IMR-90 (cell line): ENCODE data around the gene NRF1. TPM values are rescaled to one million over a fixed set of nuclear protein-coding genes. Genes with fewer than 3 reads are reported as not detected.

Source experiments
- ATAC-seq: fragments of 200-7000 bp; cut with Tn5 transposase; 2 replicates; pipeline ENCODE4 v1.9.1; 2020; ENCODE audit warnings: low read depth, mild to moderate bottlenecking, moderate library complexity
- BruUV-seq: library from RNA; stranded (reverse); fragments of 400-500 nt; replicated peaks from 2 replicates; lab custom pipeline; 2021; lab: Mats Ljungman, UMichigan
- CTCF ChIA-PET: fragments of 300-600 bp; formaldehyde crosslinking; extraction: SDS; loops from one replicate; lab custom pipeline; 2021; ENCODE audit warnings: antibody characterized with exemption; lab: Yijun Ruan, JAX
- POLR2A ChIA-PET: fragments of 300-600 bp; sonication (Branson Sonifier 250); formaldehyde crosslinking; loops from one replicate; lab custom pipeline; 2022; ENCODE audit warnings: antibody characterized with exemption; ENCODE audit not compliant: unreplicated experiment; lab: Charles Lee
- DNase-seq: peaks from one replicate; pipeline ENCODE4 v3.0.0; 2013
- H2AFZ ChIP-seq: replicated peaks from 2 replicates; pipeline ENCODE3; 2013; ENCODE audit warnings: low read length, mild to moderate bottlenecking; ENCODE audit not compliant: poor library complexity
- H2AK5ac ChIP-seq: 2 replicates; pipeline ENCODE4 v1.6.1; 2013; ENCODE audit warnings: low read depth, low read length, inconsistent platforms
- H2AK9ac ChIP-seq: replicated peaks from 2 replicates; pipeline ENCODE3; 2013; ENCODE audit warnings: mild to moderate bottlenecking, low read depth, low read length, moderate library complexity; ENCODE audit not compliant: poor library complexity
- H2BK120ac ChIP-seq: 2 replicates; pipeline ENCODE4 v1.6.1; 2013; ENCODE audit warnings: low read depth, low read length, inconsistent platforms
- H2BK15ac ChIP-seq: 3 replicates; pipeline ENCODE4 v1.6.1; 2013; ENCODE audit warnings: low read depth, low read length, inconsistent platforms
- H2BK20ac ChIP-seq: 2 replicates; pipeline ENCODE4 v1.6.1; 2013; ENCODE audit warnings: low read depth, mild to moderate bottlenecking, inconsistent platforms, low read length, moderate library complexity
- H2BK5ac ChIP-seq: 2 replicates; pipeline ENCODE4 v1.6.1; 2013; ENCODE audit warnings: mild to moderate bottlenecking, low read depth, low read length, inconsistent platforms; ENCODE audit not compliant: poor library complexity, severe bottlenecking
- H3K14ac ChIP-seq: replicated peaks from 2 replicates; pipeline ENCODE4 v1.6.1; 2013; ENCODE audit warnings: low read depth, low read length, inconsistent platforms
- H3K18ac ChIP-seq: 2 replicates; pipeline ENCODE4 v1.6.1; 2013; ENCODE audit warnings: low read depth, low read length, control low read depth
- H3K23ac ChIP-seq: 2 replicates; pipeline ENCODE4 v1.6.1; 2013; ENCODE audit warnings: low read depth, low read length, inconsistent platforms
- H3K27ac ChIP-seq: 2 replicates; pipeline ENCODE4 v1.5.1; 2013; ENCODE audit warnings: mild to moderate bottlenecking, control low read depth, low read length; ENCODE audit not compliant: insufficient read depth
- H3K27me3 ChIP-seq: 2 replicates; pipeline ENCODE4 v1.6.1; 2013; ENCODE audit warnings: low read length; ENCODE audit not compliant: control insufficient read depth, insufficient read depth
- H3K36me3 ChIP-seq: 2 replicates; pipeline ENCODE4 v1.6.1; 2013; ENCODE audit warnings: low read length, mixed read lengths; ENCODE audit not compliant: control insufficient read depth, insufficient read depth
- H3K4ac ChIP-seq: 2 replicates; pipeline ENCODE4 v1.6.1; 2013; ENCODE audit warnings: low read depth, low read length, inconsistent platforms
- H3K4me1 ChIP-seq: 2 replicates; pipeline ENCODE4 v1.6.1; 2013; ENCODE audit warnings: low read length, mixed read lengths; ENCODE audit not compliant: control insufficient read depth, insufficient read depth
- H3K4me2 ChIP-seq: 2 replicates; pipeline ENCODE4 v1.6.1; 2013; ENCODE audit warnings: low read depth, mild to moderate bottlenecking, control low read depth, low read length, moderate library complexity
- H3K4me3 ChIP-seq: 2 replicates; pipeline ENCODE4 v1.5.1; 2013; ENCODE audit warnings: low read depth, mild to moderate bottlenecking, control low read depth, low read length, moderate library complexity; ENCODE audit not compliant: insufficient read depth
- H3K56ac ChIP-seq: 2 replicates; pipeline ENCODE4 v1.6.1; 2013; ENCODE audit warnings: low read length, inconsistent platforms; ENCODE audit not compliant: insufficient read depth; ENCODE audit errors: extremely low read depth
- H3K79me1 ChIP-seq, 2 experiments: 2 replicates each; pipeline ENCODE4 v1.6.1; 2013; ENCODE audit warnings: low read length in 2 of 2, inconsistent platforms in 1 of 2, low read depth in 1 of 2
- H3K9ac ChIP-seq: 2 replicates; pipeline ENCODE4 v1.6.1; 2013; ENCODE audit warnings: low read depth, low read length, control low read depth
- H3K9me1 ChIP-seq: 2 replicates; pipeline ENCODE4 v1.6.1; 2013; ENCODE audit warnings: low read length, inconsistent platforms; ENCODE audit not compliant: insufficient read depth
- H3K9me3 ChIP-seq: 2 replicates; pipeline ENCODE4 v1.6.1; 2013; ENCODE audit warnings: low read length; ENCODE audit not compliant: control insufficient read depth, insufficient read depth
- H4K20me1 ChIP-seq: 2 replicates; pipeline ENCODE4 v1.6.1; 2013; ENCODE audit warnings: low read length, inconsistent platforms; ENCODE audit not compliant: insufficient read depth
- H4K5ac ChIP-seq: 2 replicates; pipeline ENCODE4 v1.6.1; 2013; ENCODE audit warnings: mild to moderate bottlenecking, low read depth, low read length, control low read depth
- H4K8ac ChIP-seq, 2 experiments: 2 replicates each; pipeline ENCODE4 v1.6.1; 2013; ENCODE audit warnings: low read depth in 2 of 2, low read length in 2 of 2, control low read depth in 1 of 2, inconsistent platforms in 1 of 2
- H4K91ac ChIP-seq: 2 replicates; pipeline ENCODE4 v1.6.1; 2013; ENCODE audit warnings: low read depth, low read length, inconsistent platforms; ENCODE audit not compliant: insufficient read depth
- BHLHE40 ChIP-seq: fragments of 150-350 bp; IDR thresholded peaks from 2 replicates; pipeline ENCODE4 v1.6.1; 2016; ENCODE audit warnings: mild to moderate bottlenecking, low read depth, low read length
- CEBPB ChIP-seq: IDR thresholded peaks from 2 replicates; pipeline ENCODE4 v1.6.1; 2012; ENCODE audit warnings: low read depth, low read length, improper control_type of control experiment
- CHD1 ChIP-seq: IDR thresholded peaks from 2 replicates; pipeline ENCODE4 v1.6.1; 2012; ENCODE audit warnings: low read depth, low read length, improper control_type of control experiment
- FOS ChIP-seq: fragments of 150-350 bp; IDR thresholded peaks from 2 replicates; pipeline ENCODE4 v1.6.1; 2016; ENCODE audit warnings: low read depth, low read length
- MAFK ChIP-seq: IDR thresholded peaks from 2 replicates; pipeline ENCODE4 v1.6.1; 2012; ENCODE audit warnings: low read depth, low read length, improper control_type of control experiment
- MAZ ChIP-seq: IDR thresholded peaks from 2 replicates; pipeline ENCODE4 v1.6.1; 2012; ENCODE audit warnings: low read depth, mild to moderate bottlenecking, low read length, improper control_type of control experiment, moderate library complexity, borderline replicate concordance
- MXI1 ChIP-seq: IDR thresholded peaks from 2 replicates; pipeline ENCODE4 v1.6.1; 2012; ENCODE audit warnings: low read depth, mild to moderate bottlenecking, low read length, moderate library complexity, borderline replicate concordance
- NFE2L2 ChIP-seq: fragments of 150-350 bp; IDR thresholded peaks from 2 replicates; pipeline ENCODE4 v1.6.1; 2016; ENCODE audit warnings: low read depth, mild to moderate bottlenecking, low read length
- POLR2A ChIP-seq: IDR thresholded peaks from 2 replicates; pipeline ENCODE4 v1.6.1; 2012; ENCODE audit warnings: mild to moderate bottlenecking, low read depth, low read length
- RAD21 ChIP-seq: IDR thresholded peaks from 2 replicates; pipeline ENCODE4 v1.6.1; 2012; ENCODE audit warnings: low read length, improper control_type of control experiment
- RCOR1 ChIP-seq: IDR thresholded peaks from 2 replicates; pipeline ENCODE4 v1.6.1; 2012; ENCODE audit warnings: mild to moderate bottlenecking, low read length, improper control_type of control experiment; ENCODE audit not compliant: insufficient replicate concordance
- RFX5 ChIP-seq: IDR thresholded peaks from 2 replicates; pipeline ENCODE4 v1.8.0; 2012; ENCODE audit warnings: low read depth, mild to moderate bottlenecking, low read length, moderate library complexity
- SMC3 ChIP-seq: fragments of 150-350 bp; IDR thresholded peaks from 2 replicates; pipeline ENCODE4 v1.6.1; 2016; ENCODE audit warnings: low read depth, mild to moderate bottlenecking, antibody characterized with exemption, low read length, moderate library complexity
- WGBS, 2 experiments: methylation state at CpG; one replicate each; pipeline versions ENCODE4 v1.1.5 to v1.1.7; 2013; ENCODE audit warnings: missing lambda C conversion rate in 2 of 2; ENCODE audit not compliant: insufficient read length in 1 of 2; ENCODE audit errors: extremely low coverage in 2 of 2; 5-methylcytosine and 5-hydroxymethylcytosine counted together
- dilution Hi-C: fragments of 300-500 bp; cut with HindIII; formaldehyde crosslinking; loops from one replicate; pipeline ENCODE4 v1.14.3; 2018; ENCODE audit warnings: low sequenced_read_pairs; ENCODE audit not compliant: unreplicated experiment
- in situ Hi-C: fragments of 300-500 bp; cut with MboI; formaldehyde crosslinking; loops from 3 replicates; pipeline ENCODE4 v1.14.3; 2019; ENCODE audit warnings: low sequenced_read_pairs, inconsistent platforms, mixed read lengths
- intact Hi-C: fragments of 100-400 bp; cut with micrococcal nuclease; formaldehyde crosslinking; loops from 2 replicates; pipeline ENCODE4 v1.10.0; 2022
- polyA plus RNA-seq, 3 experiments: library from polyadenylated mRNA; depleted of rRNA; stranded (reverse); fragments of >200 nt; gene quantifications; 2 replicates each; pipeline ENCODE4 v1.2.3, GENCODE V29; 2012; ENCODE audit warnings: low replicate concordance in 1 of 3
- total RNA-seq: library from RNA; depleted of rRNA; stranded (reverse); fragments of >200 nt; gene quantifications from 2 replicates; pipeline ENCODE4 v1.2.3, GENCODE V29; 2012
- TF ChIP-seq, protein P1 (sequence below): fragments of 150-350 bp; IDR thresholded peaks from 2 replicates; pipeline ENCODE4 v1.6.1; 2016; ENCODE audit warnings: low read depth, mild to moderate bottlenecking, low read length, moderate library complexity, borderline replicate concordance
- TF ChIP-seq, protein P2 (sequence below): fragments of 150-350 bp; IDR thresholded peaks from 2 replicates; pipeline ENCODE4 v1.6.1; 2017; ENCODE audit warnings: mild to moderate bottlenecking, antibody characterized with exemption, low read length, low read depth
- TF ChIP-seq, protein P3 (sequence below): conservative IDR thresholded peaks from 2 replicates; pipeline ENCODE4 v1.5.1; 2012; ENCODE audit warnings: mild to moderate bottlenecking, low read depth, low read length, improper control_type of control experiment

The NRF1 gene
- total and polyA plus RNA-seq, 2 of the 4 experiments (the other 2 are of a cell fraction) = 11.4 to 15.8 TPM

DNA sequence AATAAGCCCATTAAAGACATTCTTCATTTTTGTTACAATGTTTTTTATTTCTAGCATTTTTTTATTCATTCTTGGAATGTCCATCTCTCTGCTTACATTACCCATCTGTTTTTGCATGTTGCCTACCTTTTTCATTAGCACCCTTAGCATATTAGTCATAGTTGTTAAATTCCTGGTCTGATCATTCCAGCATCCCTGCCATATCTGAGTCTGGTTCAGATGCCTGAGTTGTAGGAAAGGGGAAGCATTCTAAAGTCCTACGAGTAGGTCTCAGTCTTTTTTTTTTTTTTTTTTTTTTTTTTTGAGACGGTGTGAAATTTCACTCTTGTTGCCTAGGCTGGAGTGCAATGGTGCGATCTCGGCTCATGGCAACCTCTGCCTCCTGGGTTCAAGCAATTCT, 19.7 kb upstream of the NRF1 start:
- H3K9me3 ChIP-seq = peaks cover 8% of the 10 kb centered on the region
- no peaks in the 10 kb centered on the region for H3K79me1 ChIP-seq
- no peak overlapping the region for H2BK15ac ChIP-seq
- H2BK20ac ChIP-seq = no peak overlapping the region
- no peak overlapping the region for H3K4ac ChIP-seq
- no peak overlapping the region for H4K91ac ChIP-seq
- ChIA-PET POLR2A (no interaction called here), CTCF (no interaction called here)
- H3K23ac ChIP-seq = no peak overlapping the region
- H3K9me1 ChIP-seq = peaks cover 3% of the 10 kb centered on the region; the same call in 1 of the 2 replicates
- ATAC-seq (no peak; the same call in 1 of the 2 replicates), DNase-seq (no peak)
- dilution Hi-C loops (no loop called here), in situ Hi-C loops (no loop called here), intact Hi-C loops (no loop called here)
- no peak overlapping the region for H3K14ac ChIP-seq
- no peak overlapping the region for H2BK120ac ChIP-seq
- WGBS, 2 experiments = no CpG with 5 or more reads among the region's 4 CpGs
- no peaks in the 10 kb centered on the region for H3K4me1 ChIP-seq
- H3K27ac ChIP-seq = no peak overlapping the region
- H3K18ac ChIP-seq = no peak overlapping the region
- H2AK9ac ChIP-seq = no peak overlapping the region
- no peaks in the 10 kb centered on the region for H3K36me3 ChIP-seq
- no peak overlapping the region for H2AK5ac ChIP-seq
- no peak overlapping the region for H2BK5ac ChIP-seq
- no peak overlapping the region for H3K9ac ChIP-seq
- no peak overlapping the region for H3K4me2 ChIP-seq
- TF ChIP-seq POLR2A (no peak), RAD21 (no peak), BHLHE40 (no peak), MAFK (no peak), RFX5 (no peak), FOS (no peak), MAZ (no peak), MXI1 (no peak), RCOR1 (no peak), CEBPB (no peak), CHD1 (no peak), SMC3 (no peak), NFE2L2 (no peak)
- TF ChIP-seq, protein P1, sequence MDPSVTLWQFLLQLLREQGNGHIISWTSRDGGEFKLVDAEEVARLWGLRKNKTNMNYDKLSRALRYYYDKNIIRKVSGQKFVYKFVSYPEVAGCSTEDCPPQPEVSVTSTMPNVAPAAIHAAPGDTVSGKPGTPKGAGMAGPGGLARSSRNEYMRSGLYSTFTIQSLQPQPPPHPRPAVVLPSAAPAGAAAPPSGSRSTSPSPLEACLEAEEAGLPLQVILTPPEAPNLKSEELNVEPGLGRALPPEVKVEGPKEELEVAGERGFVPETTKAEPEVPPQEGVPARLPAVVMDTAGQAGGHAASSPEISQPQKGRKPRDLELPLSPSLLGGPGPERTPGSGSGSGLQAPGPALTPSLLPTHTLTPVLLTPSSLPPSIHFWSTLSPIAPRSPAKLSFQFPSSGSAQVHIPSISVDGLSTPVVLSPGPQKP = no peak
- TF ChIP-seq, protein P2, sequence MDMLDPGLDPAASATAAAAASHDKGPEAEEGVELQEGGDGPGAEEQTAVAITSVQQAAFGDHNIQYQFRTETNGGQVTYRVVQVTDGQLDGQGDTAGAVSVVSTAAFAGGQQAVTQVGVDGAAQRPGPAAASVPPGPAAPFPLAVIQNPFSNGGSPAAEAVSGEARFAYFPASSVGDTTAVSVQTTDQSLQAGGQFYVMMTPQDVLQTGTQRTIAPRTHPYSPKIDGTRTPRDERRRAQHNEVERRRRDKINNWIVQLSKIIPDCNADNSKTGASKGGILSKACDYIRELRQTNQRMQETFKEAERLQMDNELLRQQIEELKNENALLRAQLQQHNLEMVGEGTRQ = no peak
- TF ChIP-seq, protein P3, sequence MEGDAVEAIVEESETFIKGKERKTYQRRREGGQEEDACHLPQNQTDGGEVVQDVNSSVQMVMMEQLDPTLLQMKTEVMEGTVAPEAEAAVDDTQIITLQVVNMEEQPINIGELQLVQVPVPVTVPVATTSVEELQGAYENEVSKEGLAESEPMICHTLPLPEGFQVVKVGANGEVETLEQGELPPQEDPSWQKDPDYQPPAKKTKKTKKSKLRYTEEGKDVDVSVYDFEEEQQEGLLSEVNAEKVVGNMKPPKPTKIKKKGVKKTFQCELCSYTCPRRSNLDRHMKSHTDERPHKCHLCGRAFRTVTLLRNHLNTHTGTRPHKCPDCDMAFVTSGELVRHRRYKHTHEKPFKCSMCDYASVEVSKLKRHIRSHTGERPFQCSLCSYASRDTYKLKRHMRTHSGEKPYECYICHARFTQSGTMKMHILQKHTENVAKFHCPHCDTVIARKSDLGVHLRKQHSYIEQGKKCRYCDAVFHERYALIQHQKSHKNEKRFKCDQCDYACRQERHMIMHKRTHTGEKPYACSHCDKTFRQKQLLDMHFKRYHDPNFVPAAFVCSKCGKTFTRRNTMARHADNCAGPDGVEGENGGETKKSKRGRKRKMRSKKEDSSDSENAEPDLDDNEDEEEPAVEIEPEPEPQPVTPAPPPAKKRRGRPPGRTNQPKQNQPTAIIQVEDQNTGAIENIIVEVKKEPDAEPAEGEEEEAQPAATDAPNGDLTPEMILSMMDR = no peak
- H4K20me1 ChIP-seq = no peaks in the 10 kb centered on the region
- BruUV-seq = no TSS peak
- no peak overlapping the region for H3K4me3 ChIP-seq
- no peak overlapping the region for H4K8ac ChIP-seq
- no peak overlapping the region for H4K5ac ChIP-seq
- no peaks in the 10 kb centered on the region for H3K27me3 ChIP-seq
- H2AFZ ChIP-seq = no peak overlapping the region
- H3K56ac ChIP-seq = no peak overlapping the region
